Retinal pigment epithelial cell (primary cell): ENCODE data around the gene PARK7.

Experiments
- DNase-seq: peaks from one replicate; pipeline ENCODE4 v3.0.0-alpha.2; 2010; ENCODE audit warnings: low read depth
- H3K4me3 ChIP-seq: 2 replicates; pipeline ENCODE4 v1.5.1; 2011; ENCODE audit warnings: mild to moderate bottlenecking, low read length, control low read depth, moderate library complexity
- CTCF ChIP-seq: conservative IDR thresholded peaks from 2 replicates; pipeline ENCODE4 v1.5.1; 2011; ENCODE audit warnings: low read depth, low read length, control low read depth, inconsistent platforms

Gene PARK7

GRCh38 chr1:8004113-8004802, 42.7 kb downstream of the PARK7 start:
- no peak overlapping the region for H3K4me3 ChIP-seq
- TF ChIP-seq CTCF: no peak
- no peak for DNase-seq

GRCh38 chr1:8004803-8005573, 43.5 kb downstream of the PARK7 start:
- no peak overlapping the region for H3K4me3 ChIP-seq
- peak; percentile 76 for DNase-seq
- no peak for TF ChIP-seq CTCF

- no peak overlapping the region for H3K4me3 ChIP-seq
These were observed 44.8 kb downstream of the PARK7 start for GRCh38 chr1:8006037-8006963.

GRCh38 chr1:8009043-8010002, 47.8 kb downstream of the PARK7 start:
- TF ChIP-seq CTCF: no peak
- no peak overlapping the region for H3K4me3 ChIP-seq
- no peak for DNase-seq

More at GRCh38 chr1:8006037-8006963, 44.8 kb downstream of the PARK7 start:
- DNase-seq: no peak
- no peak for TF ChIP-seq CTCF

GRCh38 chr1:8010080-8010664, 48.7 kb downstream of the PARK7 start:
- H3K4me3 ChIP-seq: no peak overlapping the region
- TF ChIP-seq CTCF: no peak
- no peak for DNase-seq

- no peak for DNase-seq
- H3K4me3 ChIP-seq: no peak overlapping the region
- no peak for TF ChIP-seq CTCF
These were observed 49.5 kb downstream of the PARK7 start for GRCh38 chr1:8011016-8011415.
